Natural killer cell (primary cell): Measurements from ENCODE around the gene EXOC4. TPM values are rescaled to one million over a fixed set of nuclear protein-coding genes. Genes with fewer than 3 reads are reported as not detected.
"Not testable (repeated sequence)": the region's sequence is repeated elsewhere in the genome, so short reads cannot be mapped to it uniquely, and the experiment has no call there.

ENCODE experiments used
- ATAC-seq, 3 donors: fragments of 150-1000 bp in 2 of 3; fragments of 200-7000 bp in 1 of 3; cut with Tn5 transposase; 1 replicate in 1 of 3; 2 replicates in 2 of 3; pipeline ENCODE4 v1.10.0; 2021; ENCODE audit warnings: mild to moderate bottlenecking in 2 of 3, moderate library complexity in 2 of 3
- DNase-seq, 2 donors: peaks; one replicate each; pipeline versions ENCODE4 v3.0.0 to v3.0.0-alpha.2; 2013 to 2021; ENCODE audit warnings: mixed read lengths in 1 of 2
- H3K27ac ChIP-seq: one replicate; pipeline ENCODE4 v1.5.1; 2013; ENCODE audit warnings: mild to moderate bottlenecking, low read length
- H3K27me3 ChIP-seq: one replicate; pipeline ENCODE4 v1.6.1; 2013; ENCODE audit warnings: low read length; ENCODE audit not compliant: control insufficient read depth, insufficient read depth
- H3K36me3 ChIP-seq: one replicate; pipeline ENCODE4 v1.6.1; 2013; ENCODE audit warnings: low read length; ENCODE audit not compliant: control insufficient read depth, insufficient read depth
- H3K4me1 ChIP-seq: one replicate; pipeline ENCODE4 v1.6.1; 2013; ENCODE audit warnings: low read length; ENCODE audit not compliant: control insufficient read depth, insufficient read depth
- H3K4me3 ChIP-seq: one replicate; pipeline ENCODE4 v1.5.1; 2013; ENCODE audit warnings: low read length
- H3K9me3 ChIP-seq: one replicate; pipeline ENCODE4 v1.6.1; 2013; ENCODE audit warnings: low read length; ENCODE audit not compliant: control insufficient read depth, insufficient read depth
- H3K27ac Mint-ChIP-seq, 2 donors: one replicate each; pipeline ENCODE4 v1.8.0; 2022; ENCODE audit warnings: mild to moderate bottlenecking in 2 of 2, mixed read lengths in 2 of 2, moderate library complexity in 1 of 2
- H3K27me3 Mint-ChIP-seq, 2 donors: one replicate each; pipeline ENCODE4 v1.8.0; 2022; ENCODE audit warnings: low read depth in 2 of 2, mixed read lengths in 2 of 2
- H3K36me3 Mint-ChIP-seq: one replicate; pipeline ENCODE4 v1.8.0; 2022; ENCODE audit warnings: mixed read lengths
- H3K4me1 Mint-ChIP-seq, 2 donors: one replicate each; pipeline ENCODE4 v1.8.0; 2022; ENCODE audit warnings: mixed read lengths in 2 of 2
- H3K4me3 Mint-ChIP-seq: one replicate; pipeline ENCODE4 v1.8.0; 2022; ENCODE audit warnings: mild to moderate bottlenecking, moderate library complexity, mixed read lengths
- H3K9me3 Mint-ChIP-seq, 2 donors: one replicate each; pipeline ENCODE4 v1.8.0; 2022; ENCODE audit warnings: mixed read lengths in 2 of 2
- WGBS: methylation state at CpG from one replicate; pipeline ENCODE4 v1.1.7; 2013; ENCODE audit warnings: missing lambda C conversion rate; ENCODE audit not compliant: insufficient coverage; 5-methylcytosine and 5-hydroxymethylcytosine counted together
- intact Hi-C: fragments of 100-400 bp; cut with micrococcal nuclease; formaldehyde crosslinking; loops from one replicate; pipeline ENCODE4 v1.14.2; 2022
- total RNA-seq, 4 donors: library from RNA; stranded (reverse); fragments of 120-200 nt in 1 of 4; gene quantifications; one replicate each; pipeline versions ENCODE4 v1.2.3 to v1.2.4, GENCODE V29; 2013 to 2022
- TF ChIP-seq, protein P1 (sequence below): fragments of 200-600 bp; IDR thresholded peaks from one replicate; pipeline ENCODE4 v1.8.0; 2022; ENCODE audit warnings: antibody characterized with exemption

EXOC4 gene
- total RNA-seq, 3 donors from 2014 or later (not counting 1 experiment from before 2014, with no cell fraction given): 105 to 148 (median 123) TPM

DNA sequence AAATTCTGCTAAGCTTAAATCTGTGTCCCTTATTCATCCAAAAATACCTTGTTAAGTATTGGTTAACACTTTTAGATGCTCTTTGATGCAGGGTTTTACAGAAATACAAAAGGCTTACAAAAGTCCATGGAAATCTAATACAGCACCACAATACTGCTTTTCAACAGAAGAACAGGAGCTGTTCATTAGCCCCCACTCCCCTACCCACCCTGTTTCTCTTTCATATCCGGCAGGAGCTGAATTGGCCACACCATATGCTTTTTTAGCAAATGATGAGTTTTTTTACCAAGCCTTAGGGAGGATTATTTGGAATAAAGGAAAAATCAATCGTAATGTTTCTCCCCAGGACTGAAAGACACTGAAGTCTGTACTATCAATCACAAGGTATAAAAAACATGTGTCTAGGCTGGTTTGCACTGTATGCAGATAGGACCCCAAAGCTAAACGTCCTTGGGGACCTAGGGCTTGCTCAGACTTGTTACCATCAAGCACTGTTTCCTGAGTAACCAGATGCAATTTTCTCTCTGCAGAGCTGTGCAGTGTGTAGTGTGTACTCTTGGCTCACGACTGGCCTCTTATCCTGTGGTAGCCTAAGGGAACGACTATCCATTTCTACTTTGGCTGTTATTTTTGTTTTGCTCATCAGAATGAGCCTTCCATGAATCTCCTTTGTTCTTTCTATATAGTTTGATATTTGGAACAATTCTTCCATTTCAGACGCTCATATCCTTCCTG, 731.0 kb downstream of the EXOC4 start:
- no peak overlapping the region for H3K27ac Mint-ChIP-seq

GRCh38 chr7:133985300-133985699, 732.4 kb downstream of the EXOC4 start:
- ATAC-seq (no peak), DNase-seq (no peak)
- peaks cover under 1% of the 10 kb centered on the region for H3K36me3 Mint-ChIP-seq
- H3K27me3 Mint-ChIP-seq: no peaks in the 10 kb centered on the region
- no peak overlapping the region for H3K4me3 Mint-ChIP-seq
- no peaks in the 10 kb centered on the region for H3K4me1 Mint-ChIP-seq
- intact Hi-C loops: no loop called here
- no peak overlapping the region for H3K27ac ChIP-seq
- WGBS: 93% methylated on average over 1 of the region's 1 CpG
- no peak overlapping the region for H3K27ac Mint-ChIP-seq
- no peak overlapping the region for H3K4me3 ChIP-seq
- H3K36me3 ChIP-seq: no peaks in the 10 kb centered on the region
- H3K27me3 ChIP-seq: no peaks in the 10 kb centered on the region
- no peaks in the 10 kb centered on the region for H3K9me3 Mint-ChIP-seq
- TF ChIP-seq, protein P1, sequence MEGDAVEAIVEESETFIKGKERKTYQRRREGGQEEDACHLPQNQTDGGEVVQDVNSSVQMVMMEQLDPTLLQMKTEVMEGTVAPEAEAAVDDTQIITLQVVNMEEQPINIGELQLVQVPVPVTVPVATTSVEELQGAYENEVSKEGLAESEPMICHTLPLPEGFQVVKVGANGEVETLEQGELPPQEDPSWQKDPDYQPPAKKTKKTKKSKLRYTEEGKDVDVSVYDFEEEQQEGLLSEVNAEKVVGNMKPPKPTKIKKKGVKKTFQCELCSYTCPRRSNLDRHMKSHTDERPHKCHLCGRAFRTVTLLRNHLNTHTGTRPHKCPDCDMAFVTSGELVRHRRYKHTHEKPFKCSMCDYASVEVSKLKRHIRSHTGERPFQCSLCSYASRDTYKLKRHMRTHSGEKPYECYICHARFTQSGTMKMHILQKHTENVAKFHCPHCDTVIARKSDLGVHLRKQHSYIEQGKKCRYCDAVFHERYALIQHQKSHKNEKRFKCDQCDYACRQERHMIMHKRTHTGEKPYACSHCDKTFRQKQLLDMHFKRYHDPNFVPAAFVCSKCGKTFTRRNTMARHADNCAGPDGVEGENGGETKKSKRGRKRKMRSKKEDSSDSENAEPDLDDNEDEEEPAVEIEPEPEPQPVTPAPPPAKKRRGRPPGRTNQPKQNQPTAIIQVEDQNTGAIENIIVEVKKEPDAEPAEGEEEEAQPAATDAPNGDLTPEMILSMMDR: no peak
- H3K9me3 ChIP-seq: no peaks in the 10 kb centered on the region
- H3K4me1 ChIP-seq: no peaks in the 10 kb centered on the region

More for the DNA sequence above, 731.0 kb downstream of the EXOC4 start:
- no peak for ATAC-seq
- Histone ChIP-seq H3K36me3 (no peaks in the 10 kb centered on the region), H3K9me3 (no peaks in the 10 kb centered on the region), H3K4me1 (no peaks in the 10 kb centered on the region), H3K4me3 (no peak overlapping the region), H3K27ac (no peak overlapping the region), H3K27me3 (no peaks in the 10 kb centered on the region)
- 87% methylated on average over 4 of the region's 6 CpGs for WGBS
- intact Hi-C loops: no loop called here
- Mint-ChIP-seq H3K36me3 (peaks cover 7% of the 10 kb centered on the region), H3K9me3 (no peaks in the 10 kb centered on the region), H3K27me3 (no peaks in the 10 kb centered on the region), H3K4me1 (no peaks in the 10 kb centered on the region), H3K4me3 (no peak overlapping the region)
- TF ChIP-seq, protein P1: no peak
- no peak for DNase-seq

GRCh38 chr7:133987582-133987981, 734.7 kb downstream of the EXOC4 start:
- Histone ChIP-seq H3K4me1 (no peaks in the 10 kb centered on the region), H3K27me3 (no peaks in the 10 kb centered on the region), H3K27ac (no peak overlapping the region), H3K9me3 (no peaks in the 10 kb centered on the region), H3K36me3 (no peaks in the 10 kb centered on the region), H3K4me3 (no peak overlapping the region)
- TF ChIP-seq, protein P1: no peak
- DNase-seq: no peak
- Mint-ChIP-seq H3K27me3 (no peaks in the 10 kb centered on the region), H3K27ac (no peak overlapping the region), H3K9me3 (no peaks in the 10 kb centered on the region), H3K4me1 (no peaks in the 10 kb centered on the region), H3K36me3 (no peaks in the 10 kb centered on the region), H3K4me3 (no peak overlapping the region)
- ATAC-seq: no peak
- WGBS: 93% methylated on average over 1 of the region's 2 CpGs
- intact Hi-C loops: no loop called here

DNA sequence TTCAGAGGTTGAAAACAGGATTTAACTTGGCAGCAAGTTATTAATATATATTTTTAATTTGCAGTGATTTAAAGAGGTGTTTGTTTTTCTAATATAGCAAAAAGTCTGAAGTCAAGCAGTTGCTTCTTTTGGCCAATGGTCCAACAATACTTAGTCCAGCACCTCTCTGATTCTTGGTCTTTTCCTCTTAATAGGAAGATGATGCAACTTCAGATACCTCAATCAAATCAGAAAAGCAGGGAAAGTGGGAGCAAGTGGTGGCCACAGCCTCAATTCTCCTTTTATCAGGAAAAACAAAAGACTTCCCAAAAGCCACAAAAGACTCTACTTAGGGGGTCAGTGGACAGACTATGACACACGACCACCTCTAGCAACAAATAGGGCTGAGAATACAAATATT, 740.7 kb downstream of the EXOC4 start:
- ATAC-seq (no peak), DNase-seq (no peak)
- Mint-ChIP-seq H3K4me3 (no peak overlapping the region), H3K27ac (no peak overlapping the region), H3K4me1 (peaks cover 0 to 4% of the 10 kb centered on the region in 2 donors), H3K36me3 (peaks cover 6% of the 10 kb centered on the region), H3K27me3 (no peaks in the 10 kb centered on the region), H3K9me3 (no peaks in the 10 kb centered on the region)
- Histone ChIP-seq H3K9me3 (no peaks in the 10 kb centered on the region), H3K27me3 (no peaks in the 10 kb centered on the region), H3K4me1 (no peaks in the 10 kb centered on the region), H3K4me3 (no peak overlapping the region), H3K36me3 (peaks cover 3% of the 10 kb centered on the region), H3K27ac (no peak overlapping the region)
- WGBS: no CpG with 5 or more reads among the region's 1 CpG
- TF ChIP-seq, protein P1: no peak
- intact Hi-C loops: no loop called here

GRCh38 chr7:133994100-133994499, 741.2 kb downstream of the EXOC4 start:
- H3K36me3 ChIP-seq, H3K27ac ChIP-seq, H3K9me3 ChIP-seq, H3K4me3 Mint-ChIP-seq, H3K27me3 Mint-ChIP-seq, H3K27me3 ChIP-seq, H3K4me1 ChIP-seq, H3K4me3 ChIP-seq, H3K36me3 Mint-ChIP-seq, ATAC-seq, H3K27ac Mint-ChIP-seq, H3K9me3 Mint-ChIP-seq, DNase-seq, H3K4me1 Mint-ChIP-seq, intact Hi-C loops: not testable (repeated sequence)
- 96% methylated on average over 7 of the region's 7 CpGs for WGBS
